ENCODE results near the gene DDX10. TPM values are rescaled to one million over a fixed set of nuclear protein-coding genes. Genes with fewer than 3 reads are reported as not detected.

DDX10 gene
- total and polyA plus RNA-seq, 9 donors, result 13.1 to 34.3 (median 25.7) TPM

DNA sequence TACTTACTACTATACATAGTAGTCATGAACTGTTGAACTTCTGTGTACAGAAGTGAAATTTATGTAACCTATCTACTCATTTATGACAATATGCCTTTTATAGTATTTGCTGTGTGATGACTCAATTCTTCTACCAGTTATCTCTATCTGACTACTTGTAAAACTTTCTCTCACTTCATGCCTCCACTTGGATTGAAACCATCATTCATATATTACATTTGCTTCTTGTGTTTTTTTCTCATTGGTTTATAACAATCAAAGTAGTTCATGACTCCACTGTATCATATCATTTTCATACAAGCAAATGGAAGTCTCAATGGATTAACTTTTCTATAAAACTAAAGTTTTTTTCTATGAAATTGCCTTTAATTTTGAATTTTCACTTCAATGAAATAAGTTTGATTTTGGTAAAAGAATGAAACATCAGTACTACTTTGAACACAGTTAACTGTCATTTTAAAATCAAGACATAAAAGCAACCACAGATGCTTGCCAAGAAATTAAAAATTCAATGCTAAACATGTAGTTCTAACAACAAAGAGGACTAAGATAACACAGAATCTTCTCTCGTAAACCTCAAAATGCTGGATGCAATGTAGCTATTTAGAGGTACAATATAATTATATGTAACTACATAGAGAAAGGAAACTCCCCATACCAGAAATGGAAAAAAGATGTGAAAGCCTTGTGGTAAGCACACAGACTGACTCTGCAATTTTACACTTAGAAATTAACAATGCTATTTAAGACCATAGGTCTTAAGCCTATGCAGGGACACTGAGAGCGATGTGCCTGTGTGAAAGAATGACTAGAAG, 43.7 kb upstream of the DDX10 start:
- Histone ChIP-seq H3K9me3 (no peaks in the 10 kb centered on the region), H3K27me3 (no peaks in the 10 kb centered on the region), H3K4me1 (ENCODE audit: insufficient read depth) (no peaks in the 10 kb centered on the region), H3K36me3 (no peaks in the 10 kb centered on the region), H3K27ac (no peak overlapping the region), H3K4me3 (no peak overlapping the region)
- WGBS, 3 donors, result 55 to 62% (median 56%) methylated on average over 2 of the region's 2 CpGs
- no peak for DNase-seq
- TF ChIP-seq POLR2A (IDR thresholded peaks at IDR 0.05) (no peak), EP300 (IDR thresholded peaks at IDR 0.05) (no peak), CTCF (IDR thresholded peaks at IDR 0.05) (no peak)
- intact Hi-C loops (cut with DNase I), result no loop called here

DNA sequence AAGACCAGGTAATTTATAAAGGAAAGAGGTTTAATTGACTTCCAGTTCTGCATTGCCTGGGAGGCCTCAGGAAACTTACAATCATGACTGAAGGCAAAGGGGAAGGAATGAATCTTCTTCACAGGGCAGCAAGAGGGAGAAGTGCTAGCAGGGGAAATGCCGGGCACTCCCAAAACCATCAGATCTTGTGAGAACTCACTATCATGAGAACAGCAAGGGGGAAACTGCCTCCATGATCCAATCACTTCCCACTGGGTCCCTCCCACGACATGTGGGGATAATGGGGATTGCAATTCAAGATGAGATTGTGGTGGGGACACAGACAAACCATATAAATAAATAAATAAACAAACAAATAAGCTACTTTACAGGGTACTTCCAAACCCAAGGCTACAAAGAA, 42.5 kb upstream of the DDX10 start:
- WGBS, 3 donors, result 74 to 79% (median 78%) methylated on average over 2 of the region's 2 CpGs
- Histone ChIP-seq H3K36me3 (no peaks in the 10 kb centered on the region), H3K4me1 (ENCODE audit: insufficient read depth) (no peaks in the 10 kb centered on the region), H3K27me3 (no peaks in the 10 kb centered on the region), H3K9me3 (no peaks in the 10 kb centered on the region), H3K4me3 (no peak overlapping the region), H3K27ac (no peak overlapping the region)
- TF ChIP-seq POLR2A (IDR thresholded peaks at IDR 0.05), result no peak
- TF ChIP-seq CTCF (IDR thresholded peaks at IDR 0.05), result no peak
- no peak for TF ChIP-seq EP300 (IDR thresholded peaks at IDR 0.05)
- intact Hi-C loops (cut with DNase I), result no loop called here
- DNase-seq, result no peak

DNA sequence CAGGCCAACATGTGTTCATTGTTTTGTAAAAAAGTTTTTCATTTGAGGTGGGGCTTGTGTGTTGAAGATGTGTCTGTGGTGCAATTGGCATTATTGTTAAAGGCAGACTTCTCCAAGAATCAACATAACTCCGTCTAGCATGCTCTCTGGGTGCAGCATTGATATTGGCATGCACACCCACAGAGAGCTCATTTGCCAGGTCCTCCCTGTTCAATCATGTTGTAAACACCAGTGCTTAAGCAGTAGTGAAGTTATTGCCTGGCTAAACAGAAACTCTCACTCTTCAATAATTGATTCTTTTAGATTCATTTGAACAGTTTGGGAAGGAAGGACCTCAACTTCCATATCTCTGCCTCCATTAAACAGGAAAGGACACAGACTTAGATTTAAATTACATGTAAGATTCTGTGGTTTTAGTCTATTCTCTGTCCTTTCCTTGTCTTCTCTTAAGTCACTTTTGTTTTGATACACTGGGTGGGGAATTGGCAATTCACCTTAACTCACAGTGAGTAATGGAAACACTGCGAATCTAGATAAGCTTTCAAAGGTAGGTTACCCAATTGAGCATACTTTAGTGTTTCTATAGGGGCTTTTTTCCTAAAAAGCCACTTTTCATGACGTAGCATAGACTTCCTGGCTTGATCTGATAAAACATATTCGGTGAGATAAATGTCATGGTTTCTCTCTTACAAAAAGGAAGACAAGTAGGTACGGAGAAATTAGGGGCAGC, 40.5 kb upstream of the DDX10 start:
- Histone ChIP-seq H3K27me3 (no peaks in the 10 kb centered on the region), H3K4me1 (ENCODE audit: insufficient read depth) (no peaks in the 10 kb centered on the region), H3K9me3 (peaks cover 0 to 6% of the 10 kb centered on the region in 2 donors), H3K4me3 (no peak overlapping the region), H3K36me3 (no peaks in the 10 kb centered on the region), H3K27ac (no peak overlapping the region)
- DNase-seq, result no peak
- TF ChIP-seq CTCF (IDR thresholded peaks at IDR 0.05), result no peak
- no peak for TF ChIP-seq POLR2A (IDR thresholded peaks at IDR 0.05)
- no peak for TF ChIP-seq EP300 (IDR thresholded peaks at IDR 0.05)
- intact Hi-C loops (cut with DNase I), result no loop called here
- WGBS, 3 donors, result 74 to 82% (median 75%) methylated on average over 5 of the region's 5 CpGs

DNA sequence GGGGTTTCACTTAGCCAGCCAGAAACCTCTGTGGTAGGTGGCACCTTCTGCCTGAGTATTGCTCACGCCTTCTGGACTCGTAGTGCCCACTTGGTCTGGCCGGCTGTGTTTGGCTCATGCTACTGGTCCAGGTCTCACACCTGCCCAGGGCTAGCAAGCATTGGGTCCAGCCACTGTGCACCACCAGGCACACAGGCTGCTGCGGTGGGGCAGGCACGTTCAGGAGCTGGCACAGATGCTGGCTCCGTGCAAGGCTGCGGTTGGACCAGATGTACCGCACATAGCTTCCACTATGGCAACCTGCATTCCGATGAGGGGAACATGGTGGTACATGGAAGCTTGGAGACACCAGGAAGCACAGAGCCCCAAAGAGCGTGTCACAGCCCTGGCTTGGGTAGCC, 36.5 kb upstream of the DDX10 start:
- intact Hi-C loops (cut with DNase I), result no loop called here
- no peak for DNase-seq
- no peak overlapping the region for H3K4me3 ChIP-seq
- H3K9me3 ChIP-seq, result peaks cover 0 to 7% of the 10 kb centered on the region in 2 donors
- no peaks in the 10 kb centered on the region for H3K4me1 ChIP-seq (ENCODE audit: insufficient read depth)
- H3K27ac ChIP-seq, result no peak overlapping the region
- H3K36me3 ChIP-seq, result no peaks in the 10 kb centered on the region
- TF ChIP-seq EP300 (IDR thresholded peaks at IDR 0.05) (no peak), POLR2A (IDR thresholded peaks at IDR 0.05) (no peak), CTCF (IDR thresholded peaks at IDR 0.05) (no peak)
- no peaks in the 10 kb centered on the region for H3K27me3 ChIP-seq
- 93 to 95% (median 93%) methylated on average over 8 to 10 of the region's 10 CpGs for WGBS, 3 donors

Measured in ovary (tissue), 9 donors.